ENCODE measurements around the gene NRN1.

NRN1 gene

GRCh38 chr6:5994999-5995657 is 11.6 kb downstream of the NRN1 start:
- TF ChIP-seq TARDBP (IDR thresholded peaks at IDR 0.05) (no peak), HDGF (IDR thresholded peaks at IDR 0.05; ENCODE audit: borderline replicate concordance) (no peak), ZNF384 (IDR thresholded peaks at IDR 0.05) (no peak), SP1 (IDR thresholded peaks at IDR 0.05) (no peak), BHLHE40 (IDR thresholded peaks at IDR 0.05; ENCODE audit: borderline replicate concordance) (no peak), FOXK2 (IDR thresholded peaks at IDR 0.05) (no peak), FOXA1 (IDR thresholded peaks at IDR 0.05) (no peak), ARNT (IDR thresholded peaks at IDR 0.05) (no peak), CTBP1 (IDR thresholded peaks at IDR 0.05; ENCODE audit: borderline replicate concordance) (no peak), NFRKB (IDR thresholded peaks at IDR 0.05) (no peak), LEF1 (IDR thresholded peaks at IDR 0.05; ENCODE audit: borderline replicate concordance) (no peak)
- ChIA-PET CTCF (interaction anchor here (0.5 to 0.8 kb wide), 4 partner anchors 11 to 692 kb away, joined by 3 to 4 read pairs (median 4); no protein-coding TSS in a partner anchor), POLR2A (interaction anchor here (0.6 to 1.2 kb wide), 2 partner anchors 103 to 654 kb away, joined by 3 read pairs; no protein-coding TSS in a partner anchor)
- no peak for DNase-seq (ENCODE audit: extremely low spot score)

GRCh38 chr6:5994234-5994998 is 12.3 kb downstream of the NRN1 start:
- POLR2A ChIA-PET, result interaction anchor here (1.4 kb wide), 1 partner anchor 9 kb away, joined by 3 read pairs; no protein-coding TSS in a partner anchor
- TF ChIP-seq SP1 (IDR thresholded peaks at IDR 0.05), result no peak
- TF ChIP-seq CTBP1 (IDR thresholded peaks at IDR 0.05; ENCODE audit: borderline replicate concordance), result no peak
- no peak for TF ChIP-seq LEF1 (IDR thresholded peaks at IDR 0.05; ENCODE audit: borderline replicate concordance)
- TF ChIP-seq, protein P1, sequence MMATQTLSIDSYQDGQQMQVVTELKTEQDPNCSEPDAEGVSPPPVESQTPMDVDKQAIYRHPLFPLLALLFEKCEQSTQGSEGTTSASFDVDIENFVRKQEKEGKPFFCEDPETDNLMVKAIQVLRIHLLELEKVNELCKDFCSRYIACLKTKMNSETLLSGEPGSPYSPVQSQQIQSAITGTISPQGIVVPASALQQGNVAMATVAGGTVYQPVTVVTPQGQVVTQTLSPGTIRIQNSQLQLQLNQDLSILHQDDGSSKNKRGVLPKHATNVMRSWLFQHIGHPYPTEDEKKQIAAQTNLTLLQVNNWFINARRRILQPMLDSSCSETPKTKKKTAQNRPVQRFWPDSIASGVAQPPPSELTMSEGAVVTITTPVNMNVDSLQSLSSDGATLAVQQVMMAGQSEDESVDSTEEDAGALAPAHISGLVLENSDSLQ (IDR thresholded peaks at IDR 0.05), result no peak
- no peak for TF ChIP-seq HDGF (IDR thresholded peaks at IDR 0.05; ENCODE audit: borderline replicate concordance)
- TF ChIP-seq FOXK2 (IDR thresholded peaks at IDR 0.05), result no peak
- CTCF ChIA-PET, result interaction anchor here (0.8 kb wide), 1 partner anchor 500 kb away, joined by 4 read pairs; no protein-coding TSS in a partner anchor
- no peak for DNase-seq (ENCODE audit: extremely low spot score)

DNA sequence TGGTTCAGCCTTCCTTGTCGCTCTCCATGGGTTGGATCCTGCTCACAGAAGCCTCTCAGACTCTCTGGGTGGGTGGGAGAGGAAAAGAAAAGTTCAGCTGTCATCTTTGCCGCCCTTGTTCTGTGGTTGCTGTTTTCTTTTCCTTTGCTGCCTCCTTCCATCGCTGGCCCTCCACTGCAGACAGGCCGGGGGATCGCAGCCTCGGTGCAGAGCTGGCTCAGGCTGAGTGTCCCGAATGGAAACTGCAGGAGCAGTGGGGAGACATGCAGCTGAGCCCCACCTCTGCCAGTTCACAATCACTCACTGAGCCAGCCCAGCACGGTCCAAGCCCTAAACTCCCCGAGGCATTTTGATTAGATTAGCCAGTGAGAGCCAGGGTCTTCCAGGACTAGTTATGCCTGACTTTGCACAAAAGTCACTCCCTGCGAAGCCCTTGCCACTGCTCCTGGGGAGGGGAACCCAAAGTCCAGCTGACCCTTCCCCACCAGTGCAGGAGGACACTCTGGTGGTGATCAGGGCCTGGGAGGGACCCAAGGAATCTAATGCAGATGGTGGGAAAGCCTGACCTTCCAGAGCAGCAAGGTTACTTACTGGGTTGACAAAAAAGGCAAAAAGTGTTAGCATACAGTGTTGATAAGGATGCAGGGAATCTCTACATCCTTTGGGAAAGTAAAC is 14.0 kb downstream of the NRN1 start:
- TF ChIP-seq FOXK2 (IDR thresholded peaks at IDR 0.05) (no peak), ZNF384 (IDR thresholded peaks at IDR 0.05) (no peak), NFRKB (IDR thresholded peaks at IDR 0.05) (no peak), TARDBP (IDR thresholded peaks at IDR 0.05) (no peak), SUZ12 (IDR thresholded peaks at IDR 0.05) (no peak), FOXA1 (IDR thresholded peaks at IDR 0.05) (no peak), L3MBTL2 (conservative IDR thresholded peaks at IDR 0.05) (no peak), CTBP1 (IDR thresholded peaks at IDR 0.05; ENCODE audit: borderline replicate concordance) (no peak), FOXM1 (IDR thresholded peaks at IDR 0.05; ENCODE audit: borderline replicate concordance) (no peak), HDGF (IDR thresholded peaks at IDR 0.05; ENCODE audit: borderline replicate concordance) (no peak), LEF1 (IDR thresholded peaks at IDR 0.05; ENCODE audit: borderline replicate concordance) (no peak), BHLHE40 (IDR thresholded peaks at IDR 0.05; ENCODE audit: borderline replicate concordance) (no peak), ARNT (IDR thresholded peaks at IDR 0.05) (no peak), ELF4 (IDR thresholded peaks at IDR 0.05) (no peak)
- TF ChIP-seq, protein P1 (IDR thresholded peaks at IDR 0.05), result no peak
- CTCF ChIA-PET, result no interaction called here
- DNase-seq (ENCODE audit: extremely low spot score), result no peak
- POLR2A ChIA-PET, result no interaction called here

GRCh38 chr6:5990786-5991185 is 15.9 kb downstream of the NRN1 start:
- no peak for DNase-seq (ENCODE audit: extremely low spot score)
- TF ChIP-seq CTBP1 (IDR thresholded peaks at IDR 0.05; ENCODE audit: borderline replicate concordance) (no peak), ELF4 (IDR thresholded peaks at IDR 0.05) (no peak), FOXK2 (IDR thresholded peaks at IDR 0.05) (no peak), LEF1 (IDR thresholded peaks at IDR 0.05; ENCODE audit: borderline replicate concordance) (no peak), L3MBTL2 (conservative IDR thresholded peaks at IDR 0.05) (no peak), HDGF (IDR thresholded peaks at IDR 0.05; ENCODE audit: borderline replicate concordance) (no peak), TARDBP (IDR thresholded peaks at IDR 0.05) (no peak), SP1 (IDR thresholded peaks at IDR 0.05) (no peak)
- POLR2A ChIA-PET, result no interaction called here
- CTCF ChIA-PET, result no interaction called here

GRCh38 chr6:5989141-5989723 is 17.5 kb downstream of the NRN1 start:
- TF ChIP-seq FOXA1 (IDR thresholded peaks at IDR 0.05), result no peak
- TF ChIP-seq NFRKB (IDR thresholded peaks at IDR 0.05), result no peak
- no peak for TF ChIP-seq FOXM1 (IDR thresholded peaks at IDR 0.05; ENCODE audit: borderline replicate concordance)

GRCh38 chr6:5986861-5987260 is 19.9 kb downstream of the NRN1 start:
- TF ChIP-seq ARNT (IDR thresholded peaks at IDR 0.05) (no peak), ZNF384 (IDR thresholded peaks at IDR 0.05) (no peak), SP1 (IDR thresholded peaks at IDR 0.05) (no peak), L3MBTL2 (conservative IDR thresholded peaks at IDR 0.05) (no peak), SUZ12 (IDR thresholded peaks at IDR 0.05) (no peak), FOXK2 (IDR thresholded peaks at IDR 0.05) (no peak), TARDBP (IDR thresholded peaks at IDR 0.05) (no peak), NFRKB (IDR thresholded peaks at IDR 0.05) (no peak), LEF1 (IDR thresholded peaks at IDR 0.05; ENCODE audit: borderline replicate concordance) (no peak), CTBP1 (IDR thresholded peaks at IDR 0.05; ENCODE audit: borderline replicate concordance) (no peak), FOXA1 (IDR thresholded peaks at IDR 0.05) (no peak)
- TF ChIP-seq, protein P1 (IDR thresholded peaks at IDR 0.05), result no peak
- ChIA-PET CTCF (no interaction called here), POLR2A (no interaction called here)
- DNase-seq (ENCODE audit: extremely low spot score), result no peak

More at GRCh38 chr6:5989141-5989723, 17.5 kb downstream of the NRN1 start:
- no peak for DNase-seq (ENCODE audit: extremely low spot score)
- ChIA-PET CTCF (no interaction called here), POLR2A (no interaction called here)
